GM12878 (cell line): ENCODE measurements around the gene NHS. TPM values are rescaled to one million over a fixed set of nuclear protein-coding genes. Genes with fewer than 3 reads are reported as not detected.

Experiments used
- ATAC-seq: fragments of 200-7000 bp; cut with Tn5 transposase; 3 replicates; pipeline ENCODE4 v1.9.1; 2020; ENCODE audit warnings: mild to moderate bottlenecking, moderate library complexity
- BruUV-seq: library from RNA; stranded (reverse); fragments of 400-500 nt; replicated peaks from 2 replicates; lab custom pipeline; 2021; lab: Mats Ljungman, UMichigan
- CTCF ChIA-PET: fragments of 300-600 bp; sonication (Branson Sonifier 250); formaldehyde crosslinking; extraction: SDS; loops from one replicate; lab custom pipeline; 2021; ENCODE audit warnings: inconsistent platforms; lab: Yijun Ruan, JAX
- POLR2A ChIA-PET: fragments of 350-600 bp; formaldehyde crosslinking; extraction: SDS; loops from one replicate; lab custom pipeline; 2021; ENCODE audit warnings: inconsistent platforms; lab: Charles Lee
- RAD21 ChIA-PET: fragments of 300-600 bp; sonication (Branson Sonifier 250); formaldehyde crosslinking; loops from one replicate; lab custom pipeline; 2023; ENCODE audit warnings: antibody characterized with exemption; ENCODE audit not compliant: unreplicated experiment; lab: Charles Lee
- SMC1A ChIA-PET: fragments of 300-600 bp; sonication (Branson Sonifier 250); formaldehyde crosslinking; loops from one replicate; lab custom pipeline; 2023; ENCODE audit not compliant: unreplicated experiment, uncharacterized antibody; lab: Charles Lee
- DNase-seq: peaks from one replicate; pipeline ENCODE4 v3.0.0-alpha.2; 2011; ENCODE audit warnings: low read depth, low spot score
- FAIRE-seq: peaks from 3 replicates; lab custom pipeline; 2011; peaks lifted over from hg19 to GRCh38; lab: Jason Lieb, UNC
- H2AFZ ChIP-seq: 2 replicates; pipeline ENCODE4 v1.6.0; 2011; ENCODE audit warnings: low read depth, low read length, control low read depth; ENCODE audit not compliant: control insufficient read depth
- H3K27ac ChIP-seq: 2 replicates; pipeline ENCODE4 v1.5.1; 2011; ENCODE audit warnings: control low read depth; ENCODE audit not compliant: control insufficient read depth, insufficient read depth
- H3K27me3 ChIP-seq, 2 experiments: replicated peaks in 1 of 2; 2 replicates each; pipeline versions ENCODE4 v1.6.0 to v1.6.1; 2011; ENCODE audit warnings: low read length in 1 of 2; ENCODE audit not compliant: control insufficient read depth in 2 of 2, insufficient read depth in 2 of 2
- H3K36me3 ChIP-seq, 2 experiments: 2 replicates each; pipeline ENCODE4 v1.5.1; 2011; ENCODE audit warnings: low read length in 1 of 2; ENCODE audit not compliant: control insufficient read depth in 2 of 2, insufficient read depth in 2 of 2
- H3K4me1 ChIP-seq: 2 replicates; pipeline ENCODE4 v1.6.1; 2011; ENCODE audit warnings: mild to moderate bottlenecking, low read length, moderate library complexity, mixed read lengths; ENCODE audit not compliant: control insufficient read depth, insufficient read depth
- H3K4me2 ChIP-seq: 2 replicates; pipeline ENCODE4 v1.6.0; 2011; ENCODE audit warnings: control low read depth; ENCODE audit not compliant: control insufficient read depth, insufficient read depth
- H3K4me3 ChIP-seq: fragments of 200-600 bp; sonication (generic); 2 replicates; pipeline ENCODE4 v1.5.1; 2016
- H3K79me2 ChIP-seq: 2 replicates; pipeline ENCODE4 v1.6.0; 2011; ENCODE audit warnings: low read length; ENCODE audit not compliant: control insufficient read depth, insufficient read depth
- H3K9ac ChIP-seq: 2 replicates; pipeline ENCODE4 v1.8.0; 2011; ENCODE audit warnings: low read length, control low read depth, mixed read lengths; ENCODE audit not compliant: control insufficient read depth, insufficient read depth
- H3K9me3 ChIP-seq: replicated peaks from 3 replicates; pipeline ENCODE4 v1.5.1; 2011; ENCODE audit warnings: mild to moderate bottlenecking, low read length; ENCODE audit not compliant: control insufficient read depth, insufficient read depth
- H4K20me1 ChIP-seq: 2 replicates; pipeline ENCODE4 v1.6.0; 2011; ENCODE audit not compliant: control insufficient read depth, insufficient read depth
- CBX5 ChIP-seq: sonication (generic); IDR thresholded peaks from 2 replicates; pipeline ENCODE4 v1.6.1; 2016; ENCODE audit warnings: low read depth, moderate library complexity, mild to moderate bottlenecking, inconsistent platforms
- FOS ChIP-seq: IDR thresholded peaks from 3 replicates; pipeline ENCODE4 v1.6.1; 2011; ENCODE audit warnings: borderline replicate concordance; ENCODE audit not compliant: insufficient read length; ENCODE audit errors: extremely low read depth
- FOXK2 ChIP-seq: fragments of 450-650 bp; IDR thresholded peaks from 2 replicates; pipeline ENCODE4 v1.6.1; 2017; ENCODE audit warnings: mild to moderate bottlenecking, moderate library complexity
- GABPA ChIP-seq: IDR thresholded peaks from 2 replicates; pipeline ENCODE4 v1.6.1; 2014; ENCODE audit warnings: antibody characterized with exemption, low read depth, mild to moderate bottlenecking, inconsistent platforms
- IRF4 ChIP-seq: IDR thresholded peaks from 2 replicates; pipeline ENCODE4 v1.6.1; 2011; ENCODE audit warnings: low read depth, low read length
- JUNB ChIP-seq: IDR thresholded peaks from 2 replicates; pipeline ENCODE4 v1.6.1; 2016; ENCODE audit warnings: antibody characterized with exemption, mild to moderate bottlenecking
- NFXL1 ChIP-seq: fragments of 450-650 bp; IDR thresholded peaks from 2 replicates; pipeline ENCODE4 v1.6.1; 2017; ENCODE audit warnings: antibody characterized with exemption, mild to moderate bottlenecking, borderline replicate concordance
- POU2F2 ChIP-seq: IDR thresholded peaks from 3 replicates; pipeline ENCODE4 v1.6.1; 2011; ENCODE audit warnings: low read depth, mild to moderate bottlenecking, low read length, borderline replicate concordance
- RELA ChIP-seq: fragments of 450-650 bp; IDR thresholded peaks from 2 replicates; pipeline ENCODE4 v1.8.0; 2014; ENCODE audit warnings: borderline replicate concordance; ENCODE audit not compliant: partially characterized antibody
- RFX5 ChIP-seq: IDR thresholded peaks from 2 replicates; pipeline ENCODE4 v1.6.1; 2011; ENCODE audit warnings: low read depth, low read length, improper control_type of control experiment
- SMAD5 ChIP-seq: IDR thresholded peaks from 2 replicates; pipeline ENCODE4 v1.6.1; 2016; ENCODE audit warnings: antibody characterized with exemption, low read depth
- SRF ChIP-seq, 2 experiments: IDR thresholded peaks; 2 replicates each; pipeline ENCODE4 v1.6.1; 2011; ENCODE audit warnings: low read depth in 2 of 2, low read length in 2 of 2, mild to moderate bottlenecking in 1 of 2, moderate library complexity in 1 of 2
- SUZ12 ChIP-seq: fragments of 200-600 bp; sonication (generic); IDR thresholded peaks from one replicate; pipeline ENCODE4 v1.6.1; 2018; ENCODE audit warnings: antibody characterized with exemption, mild to moderate bottlenecking; ENCODE audit not compliant: unreplicated experiment
- TBL1XR1 ChIP-seq: IDR thresholded peaks from 2 replicates; pipeline ENCODE4 v1.6.1; 2012; ENCODE audit warnings: low read depth, low read length, improper control_type of control experiment
- WGBS: methylation state at CpG from one replicate; pipeline ENCODE4 v1.1.6; 2016; ENCODE audit warnings: low lambda C conversion rate; ENCODE audit not compliant: insufficient replicate concordance, insufficient coverage; ENCODE audit errors: missing lambda C conversion rate; 5-methylcytosine and 5-hydroxymethylcytosine counted together
- in situ Hi-C: fragments of 300-500 bp; cut with MboI; formaldehyde crosslinking; loops from 9 replicates; pipeline ENCODE4 v1.14.3; 2018; ENCODE audit warnings: mixed read lengths
- intact Hi-C: fragments of 100-400 bp; cut with micrococcal nuclease; formaldehyde crosslinking; loops from one replicate; pipeline ENCODE4 v1.14.2; 2022; ENCODE audit not compliant: unreplicated experiment
- polyA plus RNA-seq, 11 experiments: library from polyadenylated mRNA; depleted of rRNA in 4 of 11; unstranded in 6 of 11; stranded (reverse) in 5 of 11; fragments of >200 nt; fragmentation: Nextera tagmentation in 4 of 11; fragmentation: Illumina TruSeq in 1 of 11; extraction: Ambion mirVana in 4 of 11; extraction: Trizol in 1 of 11; gene quantifications; 1 replicate in 1 of 11; 2 replicates in 10 of 11; pipeline versions ENCODE4 v1.2.1 to v1.2.3, GENCODE V29; 2011 to 2016; ENCODE audit warnings: inconsistent platforms in 2 of 11, missing spikeins in 2 of 11, low read depth in 1 of 11
- total RNA-seq, 4 experiments: library from RNA; depleted of rRNA in 3 of 4; stranded (reverse); fragments of >200 nt in 3 of 4; fragmentation: Illumina TruSeq in 1 of 4; extraction: Trizol in 1 of 4; gene quantifications; 2 replicates each; pipeline versions ENCODE4 v1.2.1 to v1.2.3, GENCODE V29; 2013 to 2021
- TF ChIP-seq, protein P1 (sequence below): IDR thresholded peaks from 2 replicates; pipeline ENCODE4 v1.6.1; 2012; ENCODE audit warnings: low read depth, low read length, improper control_type of control experiment
- TF ChIP-seq, protein P2 (sequence below): fragments of 450-650 bp; IDR thresholded peaks from 2 replicates; pipeline ENCODE4 v1.6.1; 2018; ENCODE audit warnings: mild to moderate bottlenecking, low read depth, moderate library complexity; ENCODE audit not compliant: partially characterized antibody
- TF ChIP-seq, protein P3 (sequence below): IDR thresholded peaks from 2 replicates; pipeline ENCODE4 v1.6.1; 2012; ENCODE audit warnings: low read depth, low read length, improper control_type of control experiment

Gene NHS
- total and polyA plus RNA-seq, 10 of the 15 experiments (the other 5 are each of a cell fraction or from before 2014, with no cell fraction given) = under 0.01 to 0.07 (median 0.03) TPM; not detected in 7

DNA sequence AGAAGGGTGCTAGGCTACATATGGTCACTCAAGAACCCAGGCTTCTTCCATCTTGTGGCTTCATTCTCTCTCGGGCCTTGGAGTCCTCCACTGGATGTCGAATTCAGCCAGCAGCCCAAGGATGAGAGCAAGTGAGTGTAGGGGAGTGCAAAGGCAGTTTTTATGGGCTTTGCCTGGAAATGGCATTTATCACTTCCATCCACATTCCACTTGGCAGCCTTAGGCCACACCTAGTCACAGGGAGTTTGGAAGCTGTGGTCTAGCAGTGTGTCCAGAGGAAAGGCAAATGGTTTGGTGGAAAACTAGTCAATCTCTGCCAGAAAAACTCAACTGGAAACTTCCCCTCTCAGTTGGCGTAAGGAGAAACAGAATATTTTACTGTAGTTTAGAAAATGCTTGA lies 59.0 kb downstream of the NHS start:
- 33% methylated on average over 3 of the region's 3 CpGs for WGBS
- Histone ChIP-seq H3K36me3 (no peaks in the 10 kb centered on the region), H4K20me1 (no peaks in the 10 kb centered on the region), H3K9me3 (no peaks in the 10 kb centered on the region), H2AFZ (no peak overlapping the region), H3K4me2 (no peak overlapping the region)
- no peak for DNase-seq
- RAD21 ChIA-PET = no interaction called here
- SMC1A ChIA-PET = no interaction called here
- intact Hi-C loops = no loop called here
- POLR2A ChIA-PET = no interaction called here
- TF ChIP-seq POU2F2 = no peak
- no peak for TF ChIP-seq CBX5
- no peak for TF ChIP-seq GABPA
- no peak for TF ChIP-seq RFX5
- no peak for TF ChIP-seq SUZ12
- no peak for TF ChIP-seq TBL1XR1
- TF ChIP-seq, protein P1, sequence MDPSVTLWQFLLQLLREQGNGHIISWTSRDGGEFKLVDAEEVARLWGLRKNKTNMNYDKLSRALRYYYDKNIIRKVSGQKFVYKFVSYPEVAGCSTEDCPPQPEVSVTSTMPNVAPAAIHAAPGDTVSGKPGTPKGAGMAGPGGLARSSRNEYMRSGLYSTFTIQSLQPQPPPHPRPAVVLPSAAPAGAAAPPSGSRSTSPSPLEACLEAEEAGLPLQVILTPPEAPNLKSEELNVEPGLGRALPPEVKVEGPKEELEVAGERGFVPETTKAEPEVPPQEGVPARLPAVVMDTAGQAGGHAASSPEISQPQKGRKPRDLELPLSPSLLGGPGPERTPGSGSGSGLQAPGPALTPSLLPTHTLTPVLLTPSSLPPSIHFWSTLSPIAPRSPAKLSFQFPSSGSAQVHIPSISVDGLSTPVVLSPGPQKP = no peak
- TF ChIP-seq RELA = no peak
- TF ChIP-seq, all 136 proteins: peak for 0
- no peaks in the 10 kb centered on the region for H3K4me1 ChIP-seq
- no peak overlapping the region for H3K4me3 ChIP-seq
- no peaks in the 10 kb centered on the region for H3K27me3 ChIP-seq
- H3K27ac ChIP-seq = no peak overlapping the region
- ATAC-seq = no peak
- H3K9ac ChIP-seq = no peak overlapping the region
- no peak for FAIRE-seq
- CTCF ChIA-PET = no interaction called here
- H3K79me2 ChIP-seq = no peaks in the 10 kb centered on the region
- in situ Hi-C loops = no loop called here
- no TSS peak for BruUV-seq

- Histone ChIP-seq H3K9me3 (no peaks in the 10 kb centered on the region), H3K4me2 (no peak overlapping the region), H3K27ac (no peak overlapping the region), H3K79me2 (no peaks in the 10 kb centered on the region), H2AFZ (no peak overlapping the region), H3K9ac (no peak overlapping the region), H3K36me3 (no peaks in the 10 kb centered on the region), H3K4me1 (no peaks in the 10 kb centered on the region), H3K4me3 (no peak overlapping the region), H4K20me1 (no peaks in the 10 kb centered on the region), H3K27me3 (no peaks in the 10 kb centered on the region)
- ChIA-PET POLR2A (no interaction called here), CTCF (no interaction called here), RAD21 (no interaction called here), SMC1A (no interaction called here)
- in situ Hi-C loops (no loop called here), intact Hi-C loops (no loop called here)
- no TSS peak for BruUV-seq
- DNase-seq (no peak), FAIRE-seq (no peak), ATAC-seq (no peak)
- WGBS = 4% methylated on average over 3 of the region's 4 CpGs
- TF ChIP-seq, protein P2, sequence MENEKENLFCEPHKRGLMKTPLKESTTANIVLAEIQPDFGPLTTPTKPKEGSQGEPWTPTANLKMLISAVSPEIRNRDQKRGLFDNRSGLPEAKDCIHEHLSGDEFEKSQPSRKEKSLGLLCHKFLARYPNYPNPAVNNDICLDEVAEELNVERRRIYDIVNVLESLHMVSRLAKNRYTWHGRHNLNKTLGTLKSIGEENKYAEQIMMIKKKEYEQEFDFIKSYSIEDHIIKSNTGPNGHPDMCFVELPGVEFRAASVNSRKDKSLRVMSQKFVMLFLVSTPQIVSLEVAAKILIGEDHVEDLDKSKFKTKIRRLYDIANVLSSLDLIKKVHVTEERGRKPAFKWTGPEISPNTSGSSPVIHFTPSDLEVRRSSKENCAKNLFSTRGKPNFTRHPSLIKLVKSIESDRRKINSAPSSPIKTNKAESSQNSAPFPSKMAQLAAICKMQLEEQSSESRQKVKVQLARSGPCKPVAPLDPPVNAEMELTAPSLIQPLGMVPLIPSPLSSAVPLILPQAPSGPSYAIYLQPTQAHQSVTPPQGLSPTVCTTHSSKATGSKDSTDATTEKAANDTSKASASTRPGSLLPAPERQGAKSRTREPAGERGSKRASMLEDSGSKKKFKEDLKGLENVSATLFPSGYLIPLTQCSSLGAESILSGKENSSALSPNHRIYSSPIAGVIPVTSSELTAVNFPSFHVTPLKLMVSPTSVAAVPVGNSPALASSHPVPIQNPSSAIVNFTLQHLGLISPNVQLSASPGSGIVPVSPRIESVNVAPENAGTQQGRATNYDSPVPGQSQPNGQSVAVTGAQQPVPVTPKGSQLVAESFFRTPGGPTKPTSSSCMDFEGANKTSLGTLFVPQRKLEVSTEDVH = no peak
- TF ChIP-seq SRF (IDR thresholded peaks at IDR 0.05; ENCODE audit: low read depth in 2 of 2, low read length in 2 of 2) (no peak), SMAD5 (no peak), FOS (no peak), IRF4 (no peak), FOXK2 (no peak), NFXL1 (no peak), JUNB (no peak)
- TF ChIP-seq, protein P3, sequence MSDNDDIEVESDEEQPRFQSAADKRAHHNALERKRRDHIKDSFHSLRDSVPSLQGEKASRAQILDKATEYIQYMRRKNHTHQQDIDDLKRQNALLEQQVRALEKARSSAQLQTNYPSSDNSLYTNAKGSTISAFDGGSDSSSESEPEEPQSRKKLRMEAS = no peak
Observed at GRCh38 chrX:17435476-17435875, 60.5 kb downstream of the NHS start.
